ENCODE results near the gene COA3. TPM values are rescaled to one million over a fixed set of nuclear protein-coding genes. Genes with fewer than 3 reads are reported as not detected.
A peak's percentile ranks its signal among the peaks of the same experiment; 100 is the strongest.

COA3 gene
- total RNA-seq, 6 experiments from 2014 or later, result 52.8 to 67.3 (median 61.1) TPM

GRCh38 chr17:42780851-42781638, 17.5 kb downstream of the COA3 start:
- no peak for TF ChIP-seq CTCF (IDR thresholded peaks at IDR 0.05)
- Mint-ChIP-seq H3K27me3 (ENCODE audit: insufficient read depth) (no peaks in the 10 kb centered on the region; the same call in none of the 2 replicates), H3K27ac (peak overlapping the region; percentile 78), H3K36me3 (ENCODE audit: low read depth) (peaks cover 36% of the 10 kb centered on the region), H3K9me3 (no peaks in the 10 kb centered on the region), H3K4me1 (ENCODE audit: low read depth) (peaks cover 43% of the 10 kb centered on the region), H3K4me3 (peak overlapping the region; percentile 98)
- no peak for DNase-seq

- H3K9me3 Mint-ChIP-seq, result no peaks in the 10 kb centered on the region
- no peaks in the 10 kb centered on the region; the same call in none of the 2 replicates for H3K27me3 Mint-ChIP-seq (ENCODE audit: insufficient read depth)
- H3K4me1 Mint-ChIP-seq (ENCODE audit: low read depth), result peaks cover 45% of the 10 kb centered on the region
- H3K4me3 Mint-ChIP-seq, result peak within 1 kb of the TSS; percentile 98
- peak; percentile 50 for DNase-seq
- H3K36me3 Mint-ChIP-seq (ENCODE audit: low read depth), result peaks cover 35% of the 10 kb centered on the region
- H3K27ac Mint-ChIP-seq, result peak within 1 kb of the TSS; percentile 83
- TF ChIP-seq CTCF (IDR thresholded peaks at IDR 0.05), result no peak
Measured at GRCh38 chr17:42779936-42780850, 18.3 kb downstream of the COA3 start, which contains the start of gene WNK4. WNK4 (plus strand) TSS chr17:42780610; CDS start chr17:42780699, 89 bp downstream.

- Mint-ChIP-seq H3K4me1 (ENCODE audit: low read depth) (peaks cover 52% of the 10 kb centered on the region), H3K27me3 (ENCODE audit: insufficient read depth) (no peaks in the 10 kb centered on the region; the same call in none of the 2 replicates), H3K36me3 (ENCODE audit: low read depth) (peaks cover 29% of the 10 kb centered on the region), H3K27ac (peak overlapping the region; percentile 83), H3K4me3 (peak overlapping the region; percentile 98), H3K9me3 (no peaks in the 10 kb centered on the region)
- DNase-seq, result no peak
- TF ChIP-seq CTCF (IDR thresholded peaks at IDR 0.05), result no peak
Measured at GRCh38 chr17:42779304-42779935, 19.1 kb downstream of the COA3 start.

- DNase-seq, result no peak
- no peaks in the 10 kb centered on the region for H3K9me3 Mint-ChIP-seq
- no peak for TF ChIP-seq CTCF (IDR thresholded peaks at IDR 0.05)
- peaks cover 53% of the 10 kb centered on the region for H3K4me1 Mint-ChIP-seq (ENCODE audit: low read depth)
- peaks cover 3% of the 10 kb centered on the region for H3K27me3 Mint-ChIP-seq (ENCODE audit: insufficient read depth)
- no peak overlapping the region for H3K4me3 Mint-ChIP-seq
- peaks cover 34% of the 10 kb centered on the region; the same call in 1 of the 2 replicates for H3K36me3 Mint-ChIP-seq (ENCODE audit: low read depth)
- peak overlapping the region; percentile 83; the same call in 1 of the 2 replicates for H3K27ac Mint-ChIP-seq
Measured at GRCh38 chr17:42778570-42778969, 19.9 kb downstream of the COA3 start.

GRCh38 chr17:42775534-42776098, 22.9 kb downstream of the COA3 start:
- Mint-ChIP-seq H3K4me1 (ENCODE audit: low read depth) (peaks cover 51% of the 10 kb centered on the region), H3K27ac (peak overlapping the region; percentile 94; the same call in 1 of the 2 replicates), H3K4me3 (peak overlapping the region; percentile 98), H3K27me3 (ENCODE audit: insufficient read depth) (peaks cover 3% of the 10 kb centered on the region), H3K36me3 (ENCODE audit: low read depth) (peaks cover 26% of the 10 kb centered on the region; the same call in 1 of the 2 replicates), H3K9me3 (no peaks in the 10 kb centered on the region)
- peak; percentile 24 for DNase-seq
- TF ChIP-seq CTCF (IDR thresholded peaks at IDR 0.05), result peak; percentile 24; the same call in 1 of the 2 replicates

Measured in HFFc6 (cell line).